GM21825 (cell line): ENCODE measurements around the gene ZBTB25.
"Not testable (repeated sequence)": the region's sequence is repeated elsewhere in the genome, so short reads cannot be mapped to it uniquely, and the experiment has no call there.

Experiments
- ATAC-seq: cut with Tn5 transposase; IDR thresholded peaks from one replicate; pipeline ENCODE4 v1.9.1; 2021; ENCODE audit warnings: mild to moderate bottlenecking, moderate library complexity; ENCODE audit not compliant: unreplicated experiment

Gene ZBTB25

DNA sequence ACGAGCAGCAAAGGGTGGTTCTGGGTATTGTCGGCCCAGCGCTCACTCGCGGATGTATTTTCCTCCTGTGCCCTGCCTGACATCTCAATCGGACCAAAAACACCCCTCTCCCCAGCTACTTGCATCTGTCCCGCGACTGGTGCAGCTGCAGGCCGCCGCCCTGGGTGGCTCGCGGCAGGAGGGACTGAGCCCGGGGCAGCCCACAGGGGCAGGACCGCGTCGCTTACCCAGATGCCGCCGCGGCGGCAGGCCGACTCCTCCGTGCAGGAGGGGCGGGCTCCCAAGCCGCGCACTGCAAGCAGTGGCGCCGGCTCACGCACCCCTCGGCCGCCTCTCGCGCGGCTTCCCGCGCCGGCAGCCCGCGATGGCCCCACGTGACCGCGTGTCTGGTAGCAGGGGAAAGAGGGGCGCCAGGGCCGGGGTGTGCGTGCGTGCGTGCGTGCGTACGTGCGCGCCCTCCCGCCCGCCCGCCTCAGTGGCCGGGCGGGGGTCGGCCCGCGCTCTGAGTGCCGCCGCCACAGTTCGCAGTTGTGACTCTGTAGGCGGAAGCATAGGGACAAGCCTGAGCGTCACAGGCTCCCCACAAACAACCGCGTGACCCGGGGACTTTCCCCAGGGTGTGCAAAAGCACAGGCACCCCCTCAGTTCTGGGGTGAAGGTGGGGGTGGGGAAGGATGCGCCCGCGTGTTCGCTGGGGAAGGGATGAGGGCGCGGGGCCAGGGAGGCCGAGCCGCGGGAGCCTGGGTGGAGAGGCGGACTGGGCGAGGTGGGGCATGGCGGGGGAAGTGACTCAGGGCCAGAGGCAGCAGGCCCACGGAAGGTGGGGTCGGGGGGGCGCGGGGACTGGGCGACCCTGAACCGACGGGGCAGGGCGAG, at the start of gene ZBTB25:
TSS of gene ZBTB25 (minus strand) at position 405 of the 876 bp plus-strand sequence. CDS start 13,305 bp downstream, outside the sequence.
- peak; percentile 56 for ATAC-seq

- no peak for ATAC-seq
Measured at GRCh38 chr14:64550621-64551333, 47.1 kb upstream of the ZBTB25 start.

DNA sequence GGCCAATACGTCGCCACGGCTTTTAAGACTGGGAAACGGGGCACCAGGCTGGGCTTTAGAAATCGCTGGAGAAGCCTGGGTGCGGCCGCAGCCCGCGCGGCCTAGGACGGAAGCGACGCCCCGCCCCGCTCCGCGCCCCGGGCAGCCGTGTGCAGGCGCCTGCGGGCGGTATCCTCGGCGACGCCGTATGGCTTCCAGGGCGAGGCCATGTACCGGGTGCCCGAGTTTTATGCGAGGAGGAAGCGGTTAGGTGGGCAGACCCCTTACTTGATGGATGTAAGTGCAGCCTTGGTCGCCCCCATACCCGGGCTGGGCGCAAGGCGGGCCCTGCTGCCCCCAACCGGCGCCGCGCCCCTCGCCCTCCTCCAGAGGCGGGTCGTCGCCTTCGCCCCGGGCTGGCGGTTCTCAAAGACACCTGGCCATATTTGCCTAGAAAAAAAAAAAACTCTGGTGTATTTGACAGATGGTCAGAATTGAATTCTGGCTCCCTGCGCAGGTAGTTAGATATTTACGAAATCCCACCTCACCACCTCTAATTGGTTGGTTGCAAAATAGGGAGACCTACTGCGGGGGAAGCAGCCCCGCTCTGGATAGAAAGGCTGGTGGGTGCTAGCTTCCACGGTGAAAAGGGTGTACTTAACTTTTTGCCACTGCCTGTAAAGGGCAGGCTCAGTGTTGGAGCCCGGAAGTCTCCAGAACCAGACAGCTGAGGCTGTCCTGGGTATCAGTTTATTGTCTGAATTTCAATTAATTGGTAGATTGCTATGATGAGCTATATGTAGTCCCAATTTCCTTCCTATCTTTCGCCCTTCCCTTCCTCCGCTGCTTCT, 46.4 kb upstream of the ZBTB25 start, which contains the start of gene PPP1R36:
TSS of gene PPP1R36 (plus strand) at position 171 of the 830 bp plus-strand sequence. CDS start at position 208, 37 bp downstream.
- no peak for ATAC-seq

GRCh38 chr14:64549016-64549415, 45.4 kb upstream of the ZBTB25 start:
- ATAC-seq, result no peak

- ATAC-seq, result no peak
Measured at GRCh38 chr14:64544607-64545312, 41.1 kb upstream of the ZBTB25 start.

DNA sequence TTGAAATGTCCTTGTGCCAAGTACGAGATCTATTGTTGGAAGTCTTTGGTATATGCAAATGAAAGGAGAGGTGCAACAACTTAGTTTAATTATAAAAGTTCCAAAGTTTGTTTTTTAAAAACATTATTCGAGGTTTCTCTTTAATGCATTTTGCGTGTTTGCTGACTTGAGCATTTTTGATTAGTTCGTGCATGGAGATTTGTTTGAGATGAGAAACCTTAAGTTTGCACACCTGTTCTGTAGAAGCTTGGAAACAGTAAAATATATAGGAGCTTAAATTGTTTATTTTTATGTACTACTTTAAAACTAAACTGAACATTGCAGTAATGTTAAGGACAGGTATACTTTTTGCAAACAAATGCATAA, 39.2 kb upstream of the ZBTB25 start:
- ATAC-seq, result no peak

- ATAC-seq, result no peak
Measured at GRCh38 chr14:64541972-64542835, 38.6 kb upstream of the ZBTB25 start.

DNA sequence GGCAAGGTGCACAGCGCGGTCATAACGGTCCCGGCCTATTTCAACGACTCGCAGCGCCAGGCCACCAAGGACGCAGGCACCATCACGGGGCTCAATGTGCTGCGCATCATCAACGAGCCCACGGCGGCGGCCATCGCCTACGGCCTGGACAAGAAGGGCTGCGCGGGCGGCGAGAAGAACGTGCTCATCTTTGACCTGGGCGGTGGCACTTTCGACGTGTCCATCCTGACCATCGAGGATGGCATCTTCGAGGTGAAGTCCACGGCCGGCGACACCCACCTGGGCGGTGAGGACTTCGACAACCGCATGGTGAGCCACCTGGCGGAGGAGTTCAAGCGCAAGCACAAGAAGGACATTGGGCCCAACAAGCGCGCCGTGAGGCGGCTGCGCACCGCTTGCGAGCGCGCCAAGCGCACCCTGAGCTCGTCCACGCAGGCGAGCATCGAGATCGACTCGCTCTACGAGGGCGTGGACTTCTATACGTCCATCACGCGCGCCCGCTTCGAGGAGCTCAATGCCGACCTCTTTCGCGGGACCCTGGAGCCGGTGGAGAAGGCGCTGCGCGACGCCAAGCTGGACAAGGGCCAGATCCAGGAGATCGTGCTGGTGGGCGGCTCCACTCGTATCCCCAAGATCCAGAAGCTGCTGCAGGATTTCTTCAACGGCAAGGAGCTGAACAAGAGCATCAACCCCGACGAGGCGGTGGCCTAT, 37.8 kb upstream of the ZBTB25 start:
- ATAC-seq, result no peak

GRCh38 chr14:64540208-64541202, 36.9 kb upstream of the ZBTB25 start, which contains the start of gene HSPA2:
TSS of gene HSPA2 (plus strand) at chr14:64540741. CDS start at chr14:64540850, 109 bp downstream.
- peak; percentile 93 for ATAC-seq

GRCh38 chr14:64536488-64537245, 33.0 kb upstream of the ZBTB25 start:
- ATAC-seq, result no peak

GRCh38 chr14:64531567-64531966, 27.9 kb upstream of the ZBTB25 start:
- ATAC-seq, result no peak

GRCh38 chr14:64525354-64525753, 21.7 kb upstream of the ZBTB25 start:
- no peak for ATAC-seq

DNA sequence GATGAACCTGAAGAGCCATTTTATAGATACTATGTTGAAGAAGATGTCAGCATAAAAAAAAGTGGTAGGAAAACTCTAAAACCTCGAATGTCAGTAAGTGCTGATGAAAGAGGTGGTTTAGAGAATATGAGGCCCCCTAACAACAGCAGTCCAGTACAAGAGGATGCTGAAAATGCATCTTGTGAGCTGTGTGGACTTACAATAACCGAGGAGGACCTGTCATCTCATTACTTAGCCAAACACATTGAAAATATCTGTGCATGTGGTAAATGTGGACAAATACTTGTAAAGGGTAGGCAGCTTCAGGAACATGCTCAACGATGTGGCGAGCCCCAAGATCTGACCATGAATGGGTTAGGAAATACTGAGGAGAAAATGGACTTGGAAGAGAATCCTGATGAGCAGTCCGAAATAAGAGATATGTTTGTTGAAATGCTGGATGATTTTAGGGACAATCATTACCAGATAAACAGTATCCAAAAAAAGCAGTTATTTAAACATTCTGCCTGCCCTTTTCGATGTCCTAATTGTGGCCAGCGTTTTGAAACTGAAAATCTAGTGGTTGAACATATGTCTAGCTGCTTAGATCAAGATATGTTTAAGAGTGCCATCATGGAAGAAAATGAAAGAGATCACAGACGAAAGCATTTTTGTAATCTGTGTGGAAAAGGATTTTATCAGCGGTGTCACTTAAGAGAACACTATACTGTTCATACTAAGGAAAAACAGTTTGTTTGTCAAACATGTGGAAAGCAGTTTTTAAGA, 19.1 kb upstream of the ZBTB25 start:
- ATAC-seq, result no peak

DNA sequence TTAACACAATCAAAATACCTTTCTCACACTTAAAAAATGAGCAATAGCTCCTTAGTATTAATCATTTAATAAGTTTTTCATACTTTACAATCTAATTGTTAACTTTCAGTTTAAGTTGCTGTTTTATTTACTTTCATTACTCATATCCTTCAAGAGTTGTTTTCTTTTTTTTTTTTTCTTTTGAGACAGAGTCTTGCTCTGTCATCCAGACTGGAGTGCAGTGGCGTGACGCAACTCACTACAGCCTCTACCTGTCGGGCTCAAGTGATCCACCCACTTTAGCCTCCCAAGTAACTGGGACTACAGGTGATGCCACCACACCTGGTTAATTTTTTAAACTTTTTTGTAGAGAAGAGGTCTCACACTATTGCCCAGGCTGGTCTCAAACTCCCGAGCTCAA, 17.1 kb upstream of the ZBTB25 start:
- no peak for ATAC-seq

DNA sequence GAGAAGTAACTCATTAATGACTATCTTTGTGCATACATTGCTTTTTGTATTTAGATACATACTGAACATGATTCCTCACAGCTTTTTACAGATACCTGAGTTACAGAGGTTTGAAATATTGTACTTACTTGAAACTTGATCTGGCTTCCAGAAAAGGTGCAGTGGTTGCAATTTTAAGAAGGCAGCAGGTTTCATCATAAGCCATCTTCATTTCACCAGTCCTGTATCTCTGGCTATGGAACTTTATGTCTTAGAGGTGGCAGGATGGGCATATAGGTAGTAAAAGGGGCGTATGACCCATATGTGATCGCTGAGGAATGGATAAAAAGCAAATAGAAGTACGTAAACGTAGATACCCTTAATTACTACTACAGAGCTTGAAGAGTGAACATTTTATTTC, 14.6 kb upstream of the ZBTB25 start:
- no peak for ATAC-seq

DNA sequence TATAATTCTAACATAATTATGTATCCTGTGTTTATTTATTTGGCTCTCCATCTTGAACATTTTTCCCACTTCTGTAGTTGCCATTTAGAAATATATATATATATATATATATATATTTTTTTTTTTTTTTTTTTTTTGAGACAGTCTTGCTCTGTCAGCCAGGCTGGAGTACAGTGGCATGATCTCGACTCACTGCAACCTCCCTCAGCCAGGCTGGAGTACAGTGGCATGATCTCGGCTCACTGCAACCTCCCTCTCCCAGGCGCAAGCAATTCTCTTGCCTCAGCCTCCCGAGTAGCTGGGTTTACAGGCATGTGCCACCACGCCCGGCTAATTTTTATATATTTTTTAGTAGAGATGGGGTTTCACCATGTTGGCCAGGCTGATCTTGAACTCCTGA, 14.0 kb upstream of the ZBTB25 start:
- ATAC-seq, result not testable (repeated sequence)
